Measurements from ENCODE around the gene SAMD4A. TPM values are rescaled to one million over a fixed set of nuclear protein-coding genes. Genes with fewer than 3 reads are reported as not detected.
A peak's percentile ranks its signal among the peaks of the same experiment; 100 is the strongest.

Gene SAMD4A
- total RNA-seq, 2 experiments from 2014 or later: 0.06 to 1.0 TPM

GRCh38 chr14:54786838-54787237, 219.9 kb downstream of the SAMD4A start:
- Histone ChIP-seq H3K79me2 (ENCODE audit: insufficient read depth, low read depth, low read length) (no peaks in the 10 kb centered on the region), H3K36me3 (ENCODE audit: insufficient read depth, low read length) (no peaks in the 10 kb centered on the region), H3K9me3 (ENCODE audit: low read length) (no peaks in the 10 kb centered on the region), H4K20me1 (ENCODE audit: insufficient read depth, low read length) (no peaks in the 10 kb centered on the region), H3K4me2 (ENCODE audit: low read length) (peak overlapping the region; percentile 0; the same call in 1 of the 2 replicates), H2AFZ (ENCODE audit: low read length) (no peak overlapping the region), H3K4me1 (ENCODE audit: insufficient read depth, low read length, poor library complexity, severe bottlenecking) (peaks cover 26% of the 10 kb centered on the region), H3K27ac (ENCODE audit: low read depth, low read length, poor library complexity, severe bottlenecking) (no peak overlapping the region), H3K9me2 (ENCODE audit: insufficient read depth, low read length) (no peaks in the 10 kb centered on the region), H3K4me3 (ENCODE audit: low read depth, low read length, poor library complexity, severe bottlenecking) (no peak overlapping the region)
- ChIA-PET CTCF (ENCODE audit: unreplicated experiment) (interaction anchor here (0.5 to 0.6 kb wide), 2 partner anchors 13 to 1400 kb away, joined by 3 read pairs; no protein-coding TSS in a partner anchor), POLR2A (no interaction called here)
- DNase-seq (ENCODE audit: low spot score): no peak
- no TSS peak for BruUV-seq (replicated peaks)
- TF ChIP-seq CTCF (conservative IDR thresholded peaks at IDR 0.05; ENCODE audit: low read length) (no peak), EZH2phosphoT487 (IDR thresholded peaks at IDR 0.05; ENCODE audit: borderline replicate concordance, low read depth, low read length) (no peak)
- intact Hi-C loops (cut with micrococcal nuclease; ENCODE audit: unreplicated experiment): no loop called here

- ChIA-PET POLR2A (no interaction called here), CTCF (ENCODE audit: unreplicated experiment) (no interaction called here)
- Histone ChIP-seq H3K4me2 (ENCODE audit: low read length) (no peak overlapping the region), H3K27ac (ENCODE audit: low read depth, low read length, poor library complexity, severe bottlenecking) (no peak overlapping the region), H3K4me1 (ENCODE audit: insufficient read depth, low read length, poor library complexity, severe bottlenecking) (peaks cover 25% of the 10 kb centered on the region), H3K9me3 (ENCODE audit: low read length) (no peaks in the 10 kb centered on the region), H3K4me3 (ENCODE audit: low read depth, low read length, poor library complexity, severe bottlenecking) (no peak overlapping the region), H3K9me2 (ENCODE audit: insufficient read depth, low read length) (no peaks in the 10 kb centered on the region), H4K20me1 (ENCODE audit: insufficient read depth, low read length) (no peaks in the 10 kb centered on the region), H2AFZ (ENCODE audit: low read length) (no peak overlapping the region), H3K36me3 (ENCODE audit: insufficient read depth, low read length) (no peaks in the 10 kb centered on the region), H3K79me2 (ENCODE audit: insufficient read depth, low read depth, low read length) (no peaks in the 10 kb centered on the region)
- BruUV-seq (replicated peaks): no TSS peak
- no peak for DNase-seq (ENCODE audit: low spot score)
- intact Hi-C loops (cut with micrococcal nuclease; ENCODE audit: unreplicated experiment): no loop called here
- TF ChIP-seq EZH2phosphoT487 (IDR thresholded peaks at IDR 0.05; ENCODE audit: borderline replicate concordance, low read depth, low read length) (no peak), CTCF (conservative IDR thresholded peaks at IDR 0.05; ENCODE audit: low read length) (no peak)
Measured at GRCh38 chr14:54787261-54787660, 220.3 kb downstream of the SAMD4A start.

- TF ChIP-seq EZH2phosphoT487 (IDR thresholded peaks at IDR 0.05; ENCODE audit: borderline replicate concordance, low read depth, low read length) (no peak), CTCF (conservative IDR thresholded peaks at IDR 0.05; ENCODE audit: low read length) (no peak)
- Histone ChIP-seq H3K36me3 (ENCODE audit: insufficient read depth, low read length) (no peaks in the 10 kb centered on the region), H3K27ac (ENCODE audit: low read depth, low read length, poor library complexity, severe bottlenecking) (no peak overlapping the region), H3K4me2 (ENCODE audit: low read length) (no peak overlapping the region), H3K4me1 (ENCODE audit: insufficient read depth, low read length, poor library complexity, severe bottlenecking) (peaks cover 14% of the 10 kb centered on the region), H4K20me1 (ENCODE audit: insufficient read depth, low read length) (no peaks in the 10 kb centered on the region), H3K79me2 (ENCODE audit: insufficient read depth, low read depth, low read length) (no peaks in the 10 kb centered on the region), H2AFZ (ENCODE audit: low read length) (no peak overlapping the region), H3K9me2 (ENCODE audit: insufficient read depth, low read length) (no peaks in the 10 kb centered on the region), H3K4me3 (ENCODE audit: low read depth, low read length, poor library complexity, severe bottlenecking) (no peak overlapping the region), H3K9me3 (ENCODE audit: low read length) (no peaks in the 10 kb centered on the region)
- intact Hi-C loops (cut with micrococcal nuclease; ENCODE audit: unreplicated experiment): no loop called here
- CTCF ChIA-PET (ENCODE audit: unreplicated experiment): no interaction called here
- no peak for DNase-seq (ENCODE audit: low spot score)
- BruUV-seq (replicated peaks): no TSS peak
- POLR2A ChIA-PET: no interaction called here
Measured at GRCh38 chr14:54788701-54789100, 221.8 kb downstream of the SAMD4A start.
